ENCODE measurements around the gene SHCBP1.

SHCBP1 gene

GRCh38 chr16:46614006-46614405, 7.2 kb downstream of the SHCBP1 start:
- DNase-seq, result no peak

- no peak for DNase-seq
Observed at GRCh38 chr16:46613352-46613751, 7.8 kb downstream of the SHCBP1 start.

- no peak for DNase-seq
Observed at GRCh38 chr16:46612121-46612520, 9.1 kb downstream of the SHCBP1 start.

GRCh38 chr16:46607529-46607928, 13.7 kb downstream of the SHCBP1 start:
- DNase-seq, result no peak

GRCh38 chr16:46606231-46606630, 14.9 kb downstream of the SHCBP1 start:
- DNase-seq, result no peak

GRCh38 chr16:46591257-46591656, 29.9 kb downstream of the SHCBP1 start:
- no peak for DNase-seq

- DNase-seq, result no peak
Observed at GRCh38 chr16:46586011-46586577, 35.1 kb downstream of the SHCBP1 start.

GRCh38 chr16:46583036-46583435, 38.1 kb downstream of the SHCBP1 start:
- DNase-seq, result no peak

GRCh38 chr16:46582313-46582712, 38.9 kb downstream of the SHCBP1 start:
- DNase-seq, result no peak

- DNase-seq, result no peak
Observed at GRCh38 chr16:46577988-46578579, 43.1 kb downstream of the SHCBP1 start.

- no peak for DNase-seq
Observed at GRCh38 chr16:46573834-46574159, 47.4 kb downstream of the SHCBP1 start.

- no peak for DNase-seq
Observed at GRCh38 chr16:46573008-46573833, 48.0 kb downstream of the SHCBP1 start.

GRCh38 chr16:46569231-46569735, 51.9 kb downstream of the SHCBP1 start:
- no peak for DNase-seq

GRCh38 chr16:46568472-46569230, 52.5 kb downstream of the SHCBP1 start:
- DNase-seq, result no peak

GRCh38 chr16:46562979-46563378, 58.2 kb downstream of the SHCBP1 start:
- no peak for DNase-seq

GRCh38 chr16:46558018-46558417, 63.2 kb downstream of the SHCBP1 start:
- DNase-seq, result no peak

- no peak for DNase-seq
Observed at GRCh38 chr16:46555951-46556350, 65.2 kb downstream of the SHCBP1 start.

GRCh38 chr16:46554435-46554834, 66.7 kb downstream of the SHCBP1 start:
- peak; percentile 53 for DNase-seq

GRCh38 chr16:46549477-46549876, 71.7 kb downstream of the SHCBP1 start:
- no peak for DNase-seq

All from activated CD4-positive, CD25-positive, alpha-beta regulatory T cell treated with anti-CD3 and anti-CD28 coated beads, Interleukin-2, amount 50 U/mL, for 72 hours (primary cell).